HCT116 (cell line): ENCODE results near the gene UNC79. TPM values are rescaled to one million over a fixed set of nuclear protein-coding genes. Genes with fewer than 3 reads are reported as not detected.

Experiments used
- ATAC-seq: fragments of 200-7000 bp; cut with Tn5 transposase; 2 replicates; pipeline ENCODE4 v1.9.1; 2020; ENCODE audit warnings: mild to moderate bottlenecking, moderate library complexity
- BruUV-seq: library from RNA; stranded (reverse); fragments of 400-500 nt; replicated peaks from 2 replicates; lab custom pipeline; 2021; lab: Mats Ljungman, UMichigan
- CTCF ChIA-PET: fragments of 300-600 bp; sonication (Branson Sonifier 250); formaldehyde crosslinking; loops from one replicate; lab custom pipeline; 2021; ENCODE audit warnings: antibody characterized with exemption; lab: Charles Lee
- POLR2A ChIA-PET: fragments of 300-600, 350-600 bp; sonication (Branson Sonifier 250); formaldehyde crosslinking; loops from one replicate; lab custom pipeline; 2021; ENCODE audit warnings: antibody characterized with exemption; lab: Charles Lee
- RAD21 ChIA-PET, 2 experiments: fragments of 300-600 bp; sonication (Branson Sonifier 250); formaldehyde crosslinking; loops; one replicate each; lab custom pipeline; 2023; ENCODE audit warnings: low total read pairs in 2 of 2; ENCODE audit not compliant: uncharacterized antibody in 2 of 2, unreplicated experiment in 2 of 2, low non-redundant PET in 1 of 2; lab: Charles Lee
- DNase-seq: peaks from one replicate; pipeline ENCODE4 v3.0.0-alpha.2; 2010; ENCODE audit warnings: low read depth, low spot score
- H2AFZ ChIP-seq: fragments of 200-600 bp; shearing (Covaris generic), sonication (generic); 2 replicates; pipeline ENCODE4 v1.6.1; 2017; ENCODE audit warnings: low read depth, mixed run types, mixed read lengths, antibody characterized with exemption, low read length; ENCODE audit not compliant: poor library complexity, severe bottlenecking
- H3K27ac ChIP-seq: 2 replicates; pipeline ENCODE4 v1.5.1; 2012; ENCODE audit warnings: low read depth, low read length
- H3K27me3 ChIP-seq: fragments of 200-600 bp; sonication (generic); 2 replicates; pipeline ENCODE4 v1.6.1; 2016; ENCODE audit warnings: mixed run types, low read length, mixed read lengths; ENCODE audit not compliant: insufficient read depth
- H3K36me3 ChIP-seq, 2 experiments: fragments of 200-500 bp in 1 of 2; fragments of 200-600 bp in 1 of 2; sonication (Bioruptor generic) in 1 of 2; sonication (generic) in 1 of 2; 2 replicates each; pipeline versions ENCODE4 v1.5.1 to v1.6.1; 2014 to 2016; ENCODE audit warnings: low read length in 2 of 2, inconsistent platforms in 1 of 2, mixed read lengths in 1 of 2, mixed run types in 1 of 2; ENCODE audit not compliant: insufficient read depth in 2 of 2, control insufficient read depth in 1 of 2
- H3K4me1 ChIP-seq, 2 experiments: fragments of 200-600 bp in 1 of 2; sonication (generic) in 1 of 2; 2 replicates each; pipeline versions ENCODE4 v1.5.1 to v1.6.1; 2012 to 2017; ENCODE audit warnings: low read length in 2 of 2, inconsistent platforms in 1 of 2, mild to moderate bottlenecking in 1 of 2, mixed read lengths in 1 of 2, mixed run types in 1 of 2, moderate library complexity in 1 of 2; ENCODE audit not compliant: insufficient read depth in 2 of 2, control insufficient read depth in 1 of 2
- H3K4me2 ChIP-seq: fragments of 200-600 bp; sonication (generic); 2 replicates; pipeline ENCODE4 v1.6.1; 2017; ENCODE audit warnings: mixed run types, low read length, mixed read lengths
- H3K4me3 ChIP-seq, 2 experiments: fragments of 200-600 bp in 1 of 2; sonication (generic) in 1 of 2; replicated peaks in 1 of 2; 2 replicates each; pipeline ENCODE4 v1.5.1; 2011 to 2016; ENCODE audit warnings: low read length in 2 of 2, control low read depth in 1 of 2, low read depth in 1 of 2, mild to moderate bottlenecking in 1 of 2, mixed read lengths in 1 of 2, mixed run types in 1 of 2
- H3K79me2 ChIP-seq: fragments of 200-600 bp; sonication (generic); 2 replicates; pipeline ENCODE4 v1.6.1; 2017; ENCODE audit warnings: mild to moderate bottlenecking, mixed run types, low read length, moderate library complexity, mixed read lengths; ENCODE audit not compliant: insufficient read depth
- H3K9ac ChIP-seq: fragments of 200-600 bp; sonication (generic); 2 replicates; pipeline ENCODE4 v1.6.1; 2016; ENCODE audit warnings: low read length, mixed read lengths
- H3K9me2 ChIP-seq: fragments of 200-600 bp; sonication (generic), shearing (Covaris generic); 2 replicates; pipeline ENCODE4 v1.6.1; 2017; ENCODE audit warnings: mixed run types, mild to moderate bottlenecking, moderate library complexity; ENCODE audit not compliant: insufficient read depth
- H3K9me3 ChIP-seq, 2 experiments: fragments of 200-500 bp in 1 of 2; fragments of 200-600 bp in 1 of 2; sonication (Bioruptor generic) in 1 of 2; sonication (generic) in 1 of 2; 2 replicates each; pipeline ENCODE4 v1.6.1; 2014 to 2017; ENCODE audit warnings: low read length in 2 of 2, mixed read lengths in 2 of 2, inconsistent platforms in 1 of 2, low read depth in 1 of 2, mild to moderate bottlenecking in 1 of 2, mixed run types in 1 of 2, moderate library complexity in 1 of 2; ENCODE audit not compliant: control insufficient read depth in 1 of 2, insufficient read depth in 1 of 2
- H4K20me1 ChIP-seq: fragments of 200-600 bp; sonication (generic), shearing (Covaris generic); 2 replicates; pipeline ENCODE4 v1.6.1; 2017; ENCODE audit warnings: mixed run types, mild to moderate bottlenecking, moderate library complexity; ENCODE audit not compliant: insufficient read depth
- CEBPB ChIP-seq: IDR thresholded peaks from 2 replicates; pipeline ENCODE4 v1.6.1; 2012; ENCODE audit warnings: low read depth
- EGR1 ChIP-seq: IDR thresholded peaks from 2 replicates; pipeline ENCODE4 v1.6.1; 2012; ENCODE audit warnings: low read depth
- EZH2 ChIP-seq: fragments of 200-600 bp; sonication (generic); IDR thresholded peaks from 2 replicates; pipeline ENCODE4 v1.6.1; 2017; ENCODE audit warnings: antibody characterized with exemption, mixed run types
- FOSL1 ChIP-seq: IDR thresholded peaks from 2 replicates; pipeline ENCODE4 v1.6.1; 2012; ENCODE audit warnings: low read depth
- POLR2A ChIP-seq: IDR thresholded peaks from 2 replicates; pipeline ENCODE4 v1.7.0; 2011; ENCODE audit warnings: borderline replicate concordance; ENCODE audit not compliant: insufficient read depth, insufficient read length; ENCODE audit errors: extremely low read depth
- RAD21 ChIP-seq: IDR thresholded peaks from 2 replicates; pipeline ENCODE4 v1.6.1; 2012; ENCODE audit warnings: low read depth, mild to moderate bottlenecking
- SP1 ChIP-seq: IDR thresholded peaks from 2 replicates; pipeline ENCODE4 v1.6.1; 2012; ENCODE audit warnings: low read depth
- SRF ChIP-seq: IDR thresholded peaks from 2 replicates; pipeline ENCODE4 v1.6.1; 2012; ENCODE audit warnings: low read depth
- TCF7L2 ChIP-seq: IDR thresholded peaks from 2 replicates; pipeline ENCODE4 v1.7.0; 2011; ENCODE audit warnings: borderline replicate concordance, inconsistent platforms; ENCODE audit not compliant: insufficient read depth, insufficient read length; ENCODE audit errors: extremely low read depth
- YY1 ChIP-seq: IDR thresholded peaks from 2 replicates; pipeline ENCODE4 v1.6.1; 2011; ENCODE audit warnings: low read length, low read depth, moderate library complexity, mild to moderate bottlenecking; ENCODE audit not compliant: insufficient replicate concordance; ENCODE audit errors: extremely low read depth
- ZFX ChIP-seq: fragments of 450-650 bp; IDR thresholded peaks from 2 replicates; pipeline ENCODE4 v1.6.1; 2017
- intact Hi-C: fragments of 100-400 bp; cut with micrococcal nuclease; formaldehyde crosslinking; loops from 2 replicates; pipeline ENCODE4 v1.10.0; 2022
- total RNA-seq: library from RNA; stranded (reverse); gene quantifications from one replicate; pipeline ENCODE4 v1.2.1, GENCODE V29; 2021; ENCODE audit not compliant: unreplicated experiment
- TF ChIP-seq, protein P1 (sequence below): IDR thresholded peaks from 2 replicates; pipeline ENCODE4 v1.6.1; 2012; ENCODE audit warnings: low read depth
- TF ChIP-seq, protein P2 (sequence below): IDR thresholded peaks from 2 replicates; pipeline ENCODE4 v1.6.1; 2012
- TF ChIP-seq, protein P3 (sequence below), 3 experiments: fragments of 200-600 bp in 1 of 3; sonication (generic) in 1 of 3; IDR thresholded peaks in 2 of 3; conservative IDR thresholded peaks in 1 of 3; 2 replicates each; pipeline ENCODE4 v1.5.1; 2012 to 2017; ENCODE audit warnings: low read depth in 2 of 3, low read length in 2 of 3, antibody characterized with exemption in 1 of 3, borderline replicate concordance in 1 of 3, control low read depth in 1 of 3, mild to moderate bottlenecking in 1 of 3, mixed read lengths in 1 of 3, mixed run types in 1 of 3, moderate library complexity in 1 of 3; ENCODE audit not compliant: insufficient read depth in 1 of 3
- TF ChIP-seq, protein P4 (sequence below): IDR thresholded peaks from 2 replicates; pipeline ENCODE4 v1.6.1; 2011; ENCODE audit warnings: mild to moderate bottlenecking, low read length, moderate library complexity; ENCODE audit not compliant: insufficient replicate concordance; ENCODE audit errors: extremely low read depth

The UNC79 gene
- total RNA-seq, 1 experiment from 2014 or later: 0.10 TPM

DNA sequence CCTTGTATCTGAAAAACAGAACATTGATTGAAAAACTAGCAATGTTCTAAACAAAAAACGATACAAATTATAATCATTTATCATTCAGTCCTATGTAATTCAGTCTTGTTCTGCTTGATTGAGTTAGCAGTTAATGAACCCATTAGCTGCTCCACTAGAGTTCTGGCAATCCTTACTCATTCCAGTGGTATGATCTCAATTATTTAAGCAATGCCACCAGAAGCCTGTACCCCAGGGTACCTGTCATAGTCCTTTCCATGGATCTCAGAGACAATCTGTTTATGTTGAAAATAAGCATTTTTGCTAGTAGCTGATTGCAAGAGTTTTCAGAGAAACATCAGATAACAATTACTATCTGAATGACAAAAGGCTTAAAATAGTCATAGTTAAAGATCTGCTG lies 115.9 kb downstream of the UNC79 start:
- no TSS peak for BruUV-seq
- DNase-seq (no peak), ATAC-seq (no peak)
- H3K27me3 ChIP-seq: peaks cover 25% of the 10 kb centered on the region; the same call in 1 of the 2 replicates
- H3K9me3 ChIP-seq: no peaks in the 10 kb centered on the region
- CTCF ChIA-PET: interaction anchor here (1.0 kb wide), 1 partner anchor 12 kb away, joined by 5 read pairs; no protein-coding TSS in a partner anchor
- RAD21 ChIA-PET: interaction anchor here in 1 of 2 experiments (0.6 kb wide), 1 partner anchor 248 kb away, joined by 3 read pairs; no protein-coding TSS in a partner anchor
- TF ChIP-seq ZFX: no peak
- TF ChIP-seq SP1: no peak
- TF ChIP-seq SRF: no peak
- TF ChIP-seq YY1: no peak
- TF ChIP-seq, protein P1, sequence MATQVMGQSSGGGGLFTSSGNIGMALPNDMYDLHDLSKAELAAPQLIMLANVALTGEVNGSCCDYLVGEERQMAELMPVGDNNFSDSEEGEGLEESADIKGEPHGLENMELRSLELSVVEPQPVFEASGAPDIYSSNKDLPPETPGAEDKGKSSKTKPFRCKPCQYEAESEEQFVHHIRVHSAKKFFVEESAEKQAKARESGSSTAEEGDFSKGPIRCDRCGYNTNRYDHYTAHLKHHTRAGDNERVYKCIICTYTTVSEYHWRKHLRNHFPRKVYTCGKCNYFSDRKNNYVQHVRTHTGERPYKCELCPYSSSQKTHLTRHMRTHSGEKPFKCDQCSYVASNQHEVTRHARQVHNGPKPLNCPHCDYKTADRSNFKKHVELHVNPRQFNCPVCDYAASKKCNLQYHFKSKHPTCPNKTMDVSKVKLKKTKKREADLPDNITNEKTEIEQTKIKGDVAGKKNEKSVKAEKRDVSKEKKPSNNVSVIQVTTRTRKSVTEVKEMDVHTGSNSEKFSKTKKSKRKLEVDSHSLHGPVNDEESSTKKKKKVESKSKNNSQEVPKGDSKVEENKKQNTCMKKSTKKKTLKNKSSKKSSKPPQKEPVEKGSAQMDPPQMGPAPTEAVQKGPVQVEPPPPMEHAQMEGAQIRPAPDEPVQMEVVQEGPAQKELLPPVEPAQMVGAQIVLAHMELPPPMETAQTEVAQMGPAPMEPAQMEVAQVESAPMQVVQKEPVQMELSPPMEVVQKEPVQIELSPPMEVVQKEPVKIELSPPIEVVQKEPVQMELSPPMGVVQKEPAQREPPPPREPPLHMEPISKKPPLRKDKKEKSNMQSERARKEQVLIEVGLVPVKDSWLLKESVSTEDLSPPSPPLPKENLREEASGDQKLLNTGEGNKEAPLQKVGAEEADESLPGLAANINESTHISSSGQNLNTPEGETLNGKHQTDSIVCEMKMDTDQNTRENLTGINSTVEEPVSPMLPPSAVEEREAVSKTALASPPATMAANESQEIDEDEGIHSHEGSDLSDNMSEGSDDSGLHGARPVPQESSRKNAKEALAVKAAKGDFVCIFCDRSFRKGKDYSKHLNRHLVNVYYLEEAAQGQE: no peak
- TF ChIP-seq POLR2A: no peak
- TF ChIP-seq EGR1: no peak
- no peak for TF ChIP-seq EZH2
- TF ChIP-seq, protein P2, sequence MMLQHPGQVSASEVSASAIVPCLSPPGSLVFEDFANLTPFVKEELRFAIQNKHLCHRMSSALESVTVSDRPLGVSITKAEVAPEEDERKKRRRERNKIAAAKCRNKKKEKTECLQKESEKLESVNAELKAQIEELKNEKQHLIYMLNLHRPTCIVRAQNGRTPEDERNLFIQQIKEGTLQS: no peak
- TF ChIP-seq, protein P3, sequence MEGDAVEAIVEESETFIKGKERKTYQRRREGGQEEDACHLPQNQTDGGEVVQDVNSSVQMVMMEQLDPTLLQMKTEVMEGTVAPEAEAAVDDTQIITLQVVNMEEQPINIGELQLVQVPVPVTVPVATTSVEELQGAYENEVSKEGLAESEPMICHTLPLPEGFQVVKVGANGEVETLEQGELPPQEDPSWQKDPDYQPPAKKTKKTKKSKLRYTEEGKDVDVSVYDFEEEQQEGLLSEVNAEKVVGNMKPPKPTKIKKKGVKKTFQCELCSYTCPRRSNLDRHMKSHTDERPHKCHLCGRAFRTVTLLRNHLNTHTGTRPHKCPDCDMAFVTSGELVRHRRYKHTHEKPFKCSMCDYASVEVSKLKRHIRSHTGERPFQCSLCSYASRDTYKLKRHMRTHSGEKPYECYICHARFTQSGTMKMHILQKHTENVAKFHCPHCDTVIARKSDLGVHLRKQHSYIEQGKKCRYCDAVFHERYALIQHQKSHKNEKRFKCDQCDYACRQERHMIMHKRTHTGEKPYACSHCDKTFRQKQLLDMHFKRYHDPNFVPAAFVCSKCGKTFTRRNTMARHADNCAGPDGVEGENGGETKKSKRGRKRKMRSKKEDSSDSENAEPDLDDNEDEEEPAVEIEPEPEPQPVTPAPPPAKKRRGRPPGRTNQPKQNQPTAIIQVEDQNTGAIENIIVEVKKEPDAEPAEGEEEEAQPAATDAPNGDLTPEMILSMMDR (IDR thresholded peaks at IDR 0.05 in 2 of 3, conservative IDR thresholded peaks at IDR 0.05 in 1 of 3; ENCODE audit: borderline replicate concordance in 1 of 3, insufficient read depth in 1 of 3, low read depth in 2 of 3, low read length in 2 of 3): no peak
- no peak for TF ChIP-seq CEBPB
- no peak for TF ChIP-seq TCF7L2
- TF ChIP-seq RAD21: no peak
- TF ChIP-seq FOSL1: no peak
- TF ChIP-seq, protein P4, sequence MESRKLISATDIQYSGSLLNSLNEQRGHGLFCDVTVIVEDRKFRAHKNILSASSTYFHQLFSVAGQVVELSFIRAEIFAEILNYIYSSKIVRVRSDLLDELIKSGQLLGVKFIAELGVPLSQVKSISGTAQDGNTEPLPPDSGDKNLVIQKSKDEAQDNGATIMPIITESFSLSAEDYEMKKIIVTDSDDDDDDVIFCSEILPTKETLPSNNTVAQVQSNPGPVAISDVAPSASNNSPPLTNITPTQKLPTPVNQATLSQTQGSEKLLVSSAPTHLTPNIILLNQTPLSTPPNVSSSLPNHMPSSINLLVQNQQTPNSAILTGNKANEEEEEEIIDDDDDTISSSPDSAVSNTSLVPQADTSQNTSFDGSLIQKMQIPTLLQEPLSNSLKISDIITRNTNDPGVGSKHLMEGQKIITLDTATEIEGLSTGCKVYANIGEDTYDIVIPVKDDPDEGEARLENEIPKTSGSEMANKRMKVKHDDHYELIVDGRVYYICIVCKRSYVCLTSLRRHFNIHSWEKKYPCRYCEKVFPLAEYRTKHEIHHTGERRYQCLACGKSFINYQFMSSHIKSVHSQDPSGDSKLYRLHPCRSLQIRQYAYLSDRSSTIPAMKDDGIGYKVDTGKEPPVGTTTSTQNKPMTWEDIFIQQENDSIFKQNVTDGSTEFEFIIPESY: no peak
- no peak overlapping the region for H3K4me3 ChIP-seq
- no peak overlapping the region for H3K27ac ChIP-seq
- no peaks in the 10 kb centered on the region for H3K9me2 ChIP-seq
- no peak overlapping the region for H2AFZ ChIP-seq
- H3K4me2 ChIP-seq: no peak overlapping the region
- no peaks in the 10 kb centered on the region for H3K4me1 ChIP-seq
- no peaks in the 10 kb centered on the region for H3K36me3 ChIP-seq
- no peak overlapping the region for H3K9ac ChIP-seq
- intact Hi-C loops: no loop called here
- POLR2A ChIA-PET: interaction anchor here (0.5 kb wide), 1 partner anchor 325 kb away, joined by 3 read pairs; no protein-coding TSS in a partner anchor
- H4K20me1 ChIP-seq: no peaks in the 10 kb centered on the region
- H3K79me2 ChIP-seq: no peaks in the 10 kb centered on the region
